ENCODE data around the gene SCG5.

Gene SCG5

GRCh38 chr15:32737304-32737703, 95.8 kb downstream of the SCG5 start:
- Mint-ChIP-seq H3K4me3 (no peak overlapping the region), H3K36me3 (ENCODE audit: low read depth) (no peaks in the 10 kb centered on the region)

GRCh38 chr15:32738666-32739065, 97.2 kb downstream of the SCG5 start:
- Mint-ChIP-seq H3K27me3 (ENCODE audit: low read depth) (peaks cover 39% of the 10 kb centered on the region), H3K36me3 (ENCODE audit: low read depth) (no peaks in the 10 kb centered on the region), H3K4me1 (ENCODE audit: low read depth) (no peaks in the 10 kb centered on the region), H3K27ac (no peak overlapping the region), H3K9me3 (no peaks in the 10 kb centered on the region), H3K4me3 (no peak overlapping the region)

More at GRCh38 chr15:32737304-32737703, 95.8 kb downstream of the SCG5 start:
- Mint-ChIP-seq H3K27ac (no peak overlapping the region), H3K4me1 (ENCODE audit: low read depth) (no peaks in the 10 kb centered on the region), H3K27me3 (ENCODE audit: low read depth) (peaks cover 41% of the 10 kb centered on the region), H3K9me3 (no peaks in the 10 kb centered on the region)

GRCh38 chr15:32739522-32740063, 98.1 kb downstream of the SCG5 start:
- H3K27me3 Mint-ChIP-seq (ENCODE audit: low read depth): peaks cover 32% of the 10 kb centered on the region
- no peaks in the 10 kb centered on the region for H3K36me3 Mint-ChIP-seq (ENCODE audit: low read depth)
- no peaks in the 10 kb centered on the region for H3K4me1 Mint-ChIP-seq (ENCODE audit: low read depth)
- no peak overlapping the region for H3K27ac Mint-ChIP-seq
- no peaks in the 10 kb centered on the region for H3K9me3 Mint-ChIP-seq
- no peak overlapping the region for H3K4me3 Mint-ChIP-seq

DNA sequence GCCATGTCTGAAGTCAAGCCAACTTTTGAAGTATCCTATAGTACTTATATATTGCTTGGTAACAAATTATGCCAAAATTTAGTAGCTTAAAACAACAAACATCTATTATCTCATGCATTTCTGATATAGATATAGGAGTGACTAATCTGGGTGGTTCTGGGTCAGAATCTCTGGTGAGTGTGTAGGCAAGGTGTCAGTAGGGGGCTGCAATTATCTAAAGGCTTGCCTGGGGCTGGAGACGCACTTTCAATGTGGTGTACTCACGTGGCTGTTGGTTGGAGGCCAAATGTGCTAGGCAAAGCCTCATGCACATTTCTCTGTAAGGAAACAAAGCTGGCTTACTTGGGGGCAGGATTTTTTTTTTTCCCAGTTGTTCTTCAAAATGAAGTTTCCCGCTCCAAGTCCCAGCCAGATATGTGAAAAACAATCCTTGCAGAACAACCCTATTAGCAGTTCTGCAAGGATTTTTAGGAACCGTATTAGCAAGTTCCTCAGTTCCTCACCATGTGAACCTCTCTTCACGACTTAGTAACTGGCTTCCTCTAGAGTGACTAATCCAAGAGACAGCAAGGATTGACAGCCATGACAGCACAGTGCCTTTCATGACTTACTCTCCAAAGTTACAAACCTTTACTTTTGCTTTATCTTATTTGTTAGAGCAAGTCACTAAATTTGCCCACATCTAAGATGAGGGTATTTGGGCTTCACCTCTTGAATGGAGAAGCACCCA, 102.1 kb downstream of the SCG5 start:
- Mint-ChIP-seq H3K36me3 (ENCODE audit: low read depth) (no peaks in the 10 kb centered on the region), H3K27ac (no peak overlapping the region), H3K27me3 (ENCODE audit: low read depth) (peaks cover 35% of the 10 kb centered on the region), H3K9me3 (no peaks in the 10 kb centered on the region), H3K4me3 (no peak overlapping the region), H3K4me1 (ENCODE audit: low read depth) (no peaks in the 10 kb centered on the region)

DNA sequence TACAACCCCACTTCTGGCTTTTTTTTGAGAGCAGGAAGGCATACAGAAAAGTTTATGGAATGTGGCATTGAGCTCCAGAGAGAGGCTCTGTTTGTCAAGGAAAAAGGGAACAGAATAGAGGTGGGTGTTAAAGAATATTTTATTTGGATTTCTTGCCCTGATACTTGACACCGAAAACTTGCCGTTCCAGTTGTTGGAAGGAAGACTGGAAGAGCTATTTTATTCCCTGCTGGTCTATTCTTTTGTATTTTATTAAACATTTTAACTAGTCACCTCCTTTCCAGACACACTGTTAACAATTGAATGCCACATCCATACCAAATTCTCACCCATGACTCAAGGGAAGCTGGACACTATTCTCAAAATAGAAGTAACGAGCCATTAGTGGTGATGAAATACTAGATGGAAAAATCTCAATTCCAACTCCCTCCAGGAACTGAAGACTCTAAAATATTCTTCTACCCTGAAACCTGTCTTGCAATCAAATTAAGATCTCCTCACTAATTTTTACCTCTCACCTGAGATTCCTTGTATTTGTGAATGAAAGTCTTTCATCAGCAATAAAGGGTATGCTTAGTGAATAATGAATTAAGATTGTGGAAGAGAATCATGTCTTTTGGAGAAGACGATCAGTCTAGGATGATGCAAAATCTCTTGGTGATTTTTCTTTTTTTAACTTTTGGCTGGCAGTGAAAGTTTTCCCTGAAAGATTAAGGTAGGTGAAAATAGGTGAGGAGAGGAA, 104.8 kb downstream of the SCG5 start:
- H3K27ac Mint-ChIP-seq: no peak overlapping the region
- H3K4me1 Mint-ChIP-seq (ENCODE audit: low read depth): no peaks in the 10 kb centered on the region
- H3K27me3 Mint-ChIP-seq (ENCODE audit: low read depth): peaks cover 21% of the 10 kb centered on the region
- no peak overlapping the region for H3K4me3 Mint-ChIP-seq
- H3K36me3 Mint-ChIP-seq (ENCODE audit: low read depth): no peaks in the 10 kb centered on the region
- no peaks in the 10 kb centered on the region for H3K9me3 Mint-ChIP-seq

All from T-helper 1 cell treated with Interleukin-12 subunit alpha and Interleukin-12 subunit beta and Interleukin-4 antibody, amounts not matched to agents 30 μg/mL and 1 μg/mL, for 36 hours (primary cell).